Osteocyte (in vitro differentiated cells): ENCODE data around the gene TRIM36. TPM values are rescaled to one million over a fixed set of nuclear protein-coding genes. Genes with fewer than 3 reads are reported as not detected.

Experiments used
- DNase-seq: peaks from one replicate; pipeline ENCODE4 v3.0.0; 2021; ENCODE audit warnings: mixed read lengths; ENCODE audit not compliant: unreplicated experiment; ENCODE audit errors: extremely low spot score
- H3K27ac Mint-ChIP-seq: one replicate; pipeline ENCODE4 v1.8.0; 2021; ENCODE audit warnings: mild to moderate bottlenecking, mixed read lengths; ENCODE audit not compliant: unreplicated experiment
- H3K27me3 Mint-ChIP-seq: one replicate; pipeline ENCODE4 v1.8.0; 2021; ENCODE audit warnings: mixed read lengths; ENCODE audit not compliant: unreplicated experiment
- H3K36me3 Mint-ChIP-seq: one replicate; pipeline ENCODE4 v1.8.0; 2021; ENCODE audit warnings: mixed read lengths; ENCODE audit not compliant: unreplicated experiment
- H3K4me1 Mint-ChIP-seq: one replicate; pipeline ENCODE4 v1.8.0; 2021; ENCODE audit warnings: mixed read lengths; ENCODE audit not compliant: unreplicated experiment
- H3K4me3 Mint-ChIP-seq: one replicate; pipeline ENCODE4 v1.8.0; 2021; ENCODE audit warnings: mild to moderate bottlenecking, moderate library complexity, mixed read lengths; ENCODE audit not compliant: unreplicated experiment
- H3K9me3 Mint-ChIP-seq: one replicate; pipeline ENCODE4 v1.8.0; 2021; ENCODE audit warnings: mixed read lengths; ENCODE audit not compliant: unreplicated experiment
- CTCF ChIP-seq: fragments of 200-600 bp; sonication (generic); IDR thresholded peaks from 2 replicates; pipeline ENCODE4 v1.5.0; 2021; ENCODE audit warnings: antibody characterized with exemption, mild to moderate bottlenecking, moderate library complexity
- total RNA-seq: library from RNA; stranded (reverse); gene quantifications from 2 replicates; pipeline ENCODE4 v1.2.1, GENCODE V29; 2021

Gene TRIM36
- total RNA-seq, 1 donor from 2014 or later: 13.3 TPM

- Mint-ChIP-seq H3K4me1 (no peaks in the 10 kb centered on the region), H3K27me3 (peaks cover 20% of the 10 kb centered on the region), H3K9me3 (no peaks in the 10 kb centered on the region), H3K27ac (no peak overlapping the region), H3K36me3 (no peaks in the 10 kb centered on the region), H3K4me3 (no peak overlapping the region)
- DNase-seq: no peak
- TF ChIP-seq CTCF: no peak
Measured at GRCh38 chr5:115086473-115086872, 83.2 kb downstream of the TRIM36 start.

GRCh38 chr5:115084246-115084793 lies 85.4 kb downstream of the TRIM36 start:
- peaks cover 14% of the 10 kb centered on the region for H3K27me3 Mint-ChIP-seq
- H3K27ac Mint-ChIP-seq: no peak overlapping the region
- no peak for TF ChIP-seq CTCF
- H3K9me3 Mint-ChIP-seq: no peaks in the 10 kb centered on the region
- H3K4me3 Mint-ChIP-seq: no peak overlapping the region
- H3K36me3 Mint-ChIP-seq: no peaks in the 10 kb centered on the region
- no peak for DNase-seq
- no peaks in the 10 kb centered on the region for H3K4me1 Mint-ChIP-seq

- H3K9me3 Mint-ChIP-seq: no peaks in the 10 kb centered on the region
- H3K36me3 Mint-ChIP-seq: no peaks in the 10 kb centered on the region
- DNase-seq: no peak
- no peaks in the 10 kb centered on the region for H3K4me1 Mint-ChIP-seq
- no peak overlapping the region for H3K4me3 Mint-ChIP-seq
- no peak for TF ChIP-seq CTCF
- H3K27ac Mint-ChIP-seq: no peak overlapping the region
- H3K27me3 Mint-ChIP-seq: peaks cover 10% of the 10 kb centered on the region
Measured at GRCh38 chr5:115079924-115080623, 89.6 kb downstream of the TRIM36 start.

Other genes starting within 250 kb of the TRIM36 start
- 38.1 and 42.6 TPM in 2 replicates for gene PGGT1B, start 93.0 kb upstream of the TRIM36 start, total RNA-seq
- 7.8 and 8.9 TPM in 2 replicates for gene CCDC112, start 126.7 kb upstream of the TRIM36 start, total RNA-seq